Panc1 (cell line): ENCODE data around the gene ENPP1. TPM values are rescaled to one million over a fixed set of nuclear protein-coding genes. Genes with fewer than 3 reads are reported as not detected.

Source experiments
- ATAC-seq: fragments of 200-7000 bp; cut with Tn5 transposase; 2 replicates; pipeline ENCODE4 v1.9.1; 2020; ENCODE audit warnings: mild to moderate bottlenecking, moderate library complexity
- BruUV-seq: library from RNA; stranded (reverse); fragments of 400-500 nt; replicated peaks from 2 replicates; lab custom pipeline; 2021; lab: Mats Ljungman, UMichigan
- CTCF ChIA-PET: fragments of 300-600 bp; sonication (Branson Sonifier 250); formaldehyde crosslinking; loops from one replicate; lab custom pipeline; 2022; ENCODE audit warnings: antibody characterized with exemption; lab: Charles Lee
- POLR2A ChIA-PET: fragments of 300-600 bp; sonication (Branson Sonifier 250); formaldehyde crosslinking; loops from one replicate; lab custom pipeline; 2022; ENCODE audit warnings: antibody characterized with exemption; lab: Charles Lee
- DNase-seq: peaks from one replicate; pipeline ENCODE4 v3.0.0-alpha.2; 2010; ENCODE audit warnings: low read depth, low spot score
- H3K27ac ChIP-seq: 2 replicates; pipeline ENCODE4 v1.5.1; 2011; ENCODE audit warnings: mild to moderate bottlenecking, low read length, inconsistent platforms
- H3K27me3 ChIP-seq: fragments of 200-500 bp; sonication (Bioruptor generic); 2 replicates; pipeline ENCODE4 v1.6.0; 2014; ENCODE audit warnings: low read length, inconsistent platforms; ENCODE audit not compliant: control insufficient read depth, insufficient read depth
- H3K36me3 ChIP-seq: fragments of 200-500 bp; sonication (Bioruptor generic); 2 replicates; pipeline ENCODE4 v1.5.1; 2014; ENCODE audit warnings: inconsistent platforms, mild to moderate bottlenecking, low read length, moderate library complexity; ENCODE audit not compliant: control insufficient read depth, insufficient read depth
- H3K4me1 ChIP-seq: 2 replicates; pipeline ENCODE4 v1.5.1; 2011; ENCODE audit warnings: inconsistent platforms, mild to moderate bottlenecking, low read length, moderate library complexity; ENCODE audit not compliant: control insufficient read depth, insufficient read depth
- H3K4me3 ChIP-seq, 2 experiments: 2 replicates each; pipeline ENCODE4 v1.5.1; 2011 to 2012; ENCODE audit warnings: low read depth in 2 of 2, low read length in 2 of 2, mild to moderate bottlenecking in 2 of 2, inconsistent platforms in 1 of 2, moderate library complexity in 1 of 2
- H3K9me3 ChIP-seq: fragments of 200-500 bp; sonication (Bioruptor generic); 2 replicates; pipeline ENCODE4 v1.5.1; 2014; ENCODE audit warnings: low read depth, mild to moderate bottlenecking, inconsistent platforms, low read length, moderate library complexity; ENCODE audit not compliant: control insufficient read depth, insufficient read depth
- CTCF ChIP-seq: fragments of 450-650 bp; IDR thresholded peaks from 2 replicates; pipeline ENCODE4 v1.5.1; 2017; ENCODE audit warnings: mild to moderate bottlenecking
- POLR2AphosphoS5 ChIP-seq: IDR thresholded peaks from 2 replicates; pipeline ENCODE4 v1.6.1; 2012; ENCODE audit warnings: mild to moderate bottlenecking, low read depth, low read length, moderate library complexity
- REST ChIP-seq, 2 experiments: IDR thresholded peaks; 2 replicates each; pipeline ENCODE4 v1.6.1; 2011 to 2012; ENCODE audit warnings: low read depth in 2 of 2, control low read depth in 1 of 2, low read length in 1 of 2, mild to moderate bottlenecking in 1 of 2, moderate library complexity in 1 of 2; ENCODE audit not compliant: insufficient read depth in 1 of 2
- SIN3A ChIP-seq: IDR thresholded peaks from 2 replicates; pipeline ENCODE4 v1.6.1; 2012; ENCODE audit warnings: low read depth, mild to moderate bottlenecking, low read length, moderate library complexity, borderline replicate concordance; ENCODE audit not compliant: insufficient read depth
- TCF7L2 ChIP-seq: IDR thresholded peaks from 2 replicates; pipeline ENCODE4 v1.6.1; 2011; ENCODE audit warnings: mild to moderate bottlenecking, low read depth, low read length, inconsistent platforms
- in situ Hi-C: cut with HindIII; loops from 2 replicates; pipeline ENCODE4 v1.10.0; 2016; ENCODE audit warnings: low sequenced_read_pairs, low pct_unique_long_range_greater_than_20kb
- intact Hi-C: fragments of 100-400 bp; cut with micrococcal nuclease; formaldehyde crosslinking; loops from one replicate; pipeline ENCODE4 v1.10.0; 2022; ENCODE audit not compliant: unreplicated experiment
- total RNA-seq: library from RNA; stranded (reverse); gene quantifications from one replicate; pipeline ENCODE4 v1.2.1, GENCODE V29; 2021; ENCODE audit not compliant: unreplicated experiment

ENPP1 gene
- total RNA-seq, 1 experiment from 2014 or later: 6.8 TPM

- in situ Hi-C loops: no loop called here
- no peak for TF ChIP-seq CTCF
- TF ChIP-seq REST (IDR thresholded peaks at IDR 0.05; ENCODE audit: insufficient read depth in 1 of 2, low read depth in 2 of 2, low read length in 1 of 2): no peak
- TF ChIP-seq TCF7L2: no peak
- TF ChIP-seq POLR2AphosphoS5: no peak
- Histone ChIP-seq H3K9me3 (no peaks in the 10 kb centered on the region), H3K27me3 (no peaks in the 10 kb centered on the region), H3K36me3 (no peaks in the 10 kb centered on the region), H3K4me1 (no peaks in the 10 kb centered on the region), H3K27ac (no peak overlapping the region), H3K4me3 (no peak overlapping the region)
- DNase-seq: no peak
- no TSS peak for BruUV-seq
- no peak for ATAC-seq
- ChIA-PET POLR2A (no interaction called here), CTCF (no interaction called here)
- intact Hi-C loops: no loop called here
These were observed 34.4 kb upstream of the ENPP1 start for GRCh38 chr6:131773284-131773950.

- ATAC-seq (no peak), DNase-seq (no peak)
- ChIA-PET POLR2A (no interaction called here), CTCF (no interaction called here)
- no TSS peak for BruUV-seq
- in situ Hi-C loops: no loop called here
- no peaks in the 10 kb centered on the region for H3K27me3 ChIP-seq
- intact Hi-C loops: no loop called here
- no peak for TF ChIP-seq CTCF
- H3K9me3 ChIP-seq: no peaks in the 10 kb centered on the region
- no peaks in the 10 kb centered on the region for H3K4me1 ChIP-seq
- H3K4me3 ChIP-seq: no peak overlapping the region
- H3K36me3 ChIP-seq: no peaks in the 10 kb centered on the region
- H3K27ac ChIP-seq: no peak overlapping the region
These were observed 31.9 kb upstream of the ENPP1 start for GRCh38 chr6:131775886-131776285.

- in situ Hi-C loops: no loop called here
- Histone ChIP-seq H3K36me3 (no peaks in the 10 kb centered on the region), H3K4me3 (no peak overlapping the region), H3K27ac (no peak overlapping the region), H3K9me3 (no peaks in the 10 kb centered on the region), H3K27me3 (no peaks in the 10 kb centered on the region), H3K4me1 (no peaks in the 10 kb centered on the region)
- ChIA-PET CTCF (no interaction called here), POLR2A (no interaction called here)
- no TSS peak for BruUV-seq
- TF ChIP-seq SIN3A: no peak
- TF ChIP-seq REST (IDR thresholded peaks at IDR 0.05; ENCODE audit: insufficient read depth in 1 of 2, low read depth in 2 of 2, low read length in 1 of 2): no peak
- TF ChIP-seq TCF7L2: no peak
- TF ChIP-seq CTCF: no peak
- TF ChIP-seq POLR2AphosphoS5: no peak
- intact Hi-C loops: no loop called here
- ATAC-seq: no peak
- no peak for DNase-seq
These were observed 30.8 kb upstream of the ENPP1 start for GRCh38 chr6:131776985-131777384.
